Activated CD8-positive, alpha-beta T cell treated with anti-CD3 and anti-CD28 coated beads for 36 hours (primary cell): Measurements from ENCODE around the gene SLC22A31. TPM values are rescaled to one million over a fixed set of nuclear protein-coding genes. Genes with fewer than 3 reads are reported as not detected.
A peak's percentile ranks its signal among the peaks of the same experiment; 100 is the strongest.
"Not testable (repeated sequence)": the region's sequence is repeated elsewhere in the genome, so short reads cannot be mapped to it uniquely, and the experiment has no call there.

Source experiments
- ATAC-seq: fragments of 200-7000 bp; cut with Tn5 transposase; one replicate; pipeline ENCODE4 v1.10.0; 2021; ENCODE audit warnings: mild to moderate bottlenecking, moderate library complexity
- CTCF ChIA-PET: fragments of 350-600 bp; sonication (Branson Sonifier 250); formaldehyde crosslinking; loops from one replicate; lab custom pipeline; 2021; ENCODE audit warnings: antibody characterized with exemption; lab: Charles Lee
- POLR2A ChIA-PET: fragments of 350-600 bp; sonication (Branson Sonifier 250); formaldehyde crosslinking; loops from one replicate; lab custom pipeline; 2021; ENCODE audit warnings: antibody characterized with exemption; lab: Charles Lee
- DNase-seq: peaks from one replicate; pipeline ENCODE4 v3.0.0-alpha.2; 2020
- H3K27ac Mint-ChIP-seq: one replicate; pipeline ENCODE4 v1.8.0; 2021; ENCODE audit warnings: mild to moderate bottlenecking, mixed read lengths
- H3K27me3 Mint-ChIP-seq: one replicate; pipeline ENCODE4 v1.8.0; 2021; ENCODE audit warnings: mixed read lengths
- H3K36me3 Mint-ChIP-seq: one replicate; pipeline ENCODE4 v1.8.0; 2021; ENCODE audit warnings: low read depth, mixed read lengths
- H3K4me1 Mint-ChIP-seq: one replicate; pipeline ENCODE4 v1.8.0; 2021; ENCODE audit warnings: low read depth, mixed read lengths
- H3K4me3 Mint-ChIP-seq: one replicate; pipeline ENCODE4 v1.8.0; 2021; ENCODE audit warnings: mild to moderate bottlenecking, moderate library complexity, mixed read lengths
- H3K9me3 Mint-ChIP-seq: one replicate; pipeline ENCODE4 v1.8.0; 2021; ENCODE audit warnings: mixed read lengths
- CTCF ChIP-seq: fragments of 200-600 bp; IDR thresholded peaks from one replicate; pipeline ENCODE4 v1.8.0; 2022; ENCODE audit warnings: antibody characterized with exemption, mild to moderate bottlenecking
- intact Hi-C: fragments of 100-400 bp; cut with micrococcal nuclease; formaldehyde crosslinking; loops from one replicate; pipeline ENCODE4 v1.10.0; 2022
- total RNA-seq, 2 experiments: library from RNA; stranded (reverse); gene quantifications; one replicate each; pipeline ENCODE4 v1.2.3, GENCODE V29; 2021

The SLC22A31 gene
- total RNA-seq, 2 experiments from 2014 or later = 0.16 to 0.20 TPM

- Mint-ChIP-seq H3K27me3 (peaks cover under 1% of the 10 kb centered on the region), H3K27ac (no peak overlapping the region), H3K9me3 (no peaks in the 10 kb centered on the region), H3K4me3 (no peak overlapping the region), H3K4me1 (no peaks in the 10 kb centered on the region), H3K36me3 (no peaks in the 10 kb centered on the region)
- CTCF ChIA-PET = no interaction called here
- ATAC-seq (no peak), DNase-seq (no peak)
- POLR2A ChIA-PET = no interaction called here
- TF ChIP-seq CTCF = no peak
- intact Hi-C loops = no loop called here
These were observed 6.6 kb downstream of the SLC22A31 start for GRCh38 chr16:89193576-89194293.

- no peaks in the 10 kb centered on the region for H3K4me1 Mint-ChIP-seq
- POLR2A ChIA-PET = no interaction called here
- peak; percentile 82 for ATAC-seq
- no peak overlapping the region for H3K4me3 Mint-ChIP-seq
- H3K27me3 Mint-ChIP-seq = no peaks in the 10 kb centered on the region
- no peaks in the 10 kb centered on the region for H3K9me3 Mint-ChIP-seq
- intact Hi-C loops = no loop called here
- DNase-seq = peak; percentile 85
- no peak overlapping the region for H3K27ac Mint-ChIP-seq
- H3K36me3 Mint-ChIP-seq = no peaks in the 10 kb centered on the region
- CTCF ChIA-PET = no interaction called here
- TF ChIP-seq CTCF = no peak
These were observed 7.3 kb downstream of the SLC22A31 start for GRCh38 chr16:89192956-89193575.

- CTCF ChIA-PET = not testable (repeated sequence)
These were observed 8.0 kb downstream of the SLC22A31 start for GRCh38 chr16:89192186-89192955.

GRCh38 chr16:89191901-89192185 lies 8.5 kb downstream of the SLC22A31 start:
- Mint-ChIP-seq H3K4me3 (no peak overlapping the region), H3K4me1 (peaks cover 5% of the 10 kb centered on the region), H3K36me3 (no peaks in the 10 kb centered on the region), H3K27me3 (no peaks in the 10 kb centered on the region), H3K27ac (no peak overlapping the region), H3K9me3 (no peaks in the 10 kb centered on the region)
- intact Hi-C loops = no loop called here
- ChIA-PET POLR2A (no interaction called here), CTCF (no interaction called here)
- DNase-seq (no peak), ATAC-seq (no peak)
- no peak for TF ChIP-seq CTCF

More at GRCh38 chr16:89192186-89192955, 8.0 kb downstream of the SLC22A31 start:
- H3K27me3 Mint-ChIP-seq, H3K9me3 Mint-ChIP-seq, POLR2A ChIA-PET, H3K27ac Mint-ChIP-seq, intact Hi-C loops, H3K4me1 Mint-ChIP-seq, H3K4me3 Mint-ChIP-seq, H3K36me3 Mint-ChIP-seq: not testable (repeated sequence)
- DNase-seq (peak; percentile 94), ATAC-seq (peak; percentile 75)

GRCh38 chr16:89191033-89191900 lies 9.1 kb downstream of the SLC22A31 start:
- POLR2A ChIA-PET = no interaction called here
- Mint-ChIP-seq H3K4me1 (peaks cover 5% of the 10 kb centered on the region), H3K4me3 (no peak overlapping the region), H3K36me3 (no peaks in the 10 kb centered on the region), H3K27ac (no peak overlapping the region), H3K9me3 (no peaks in the 10 kb centered on the region), H3K27me3 (no peaks in the 10 kb centered on the region)
- intact Hi-C loops = no loop called here
- no peak for ATAC-seq
- DNase-seq = no peak
- CTCF ChIA-PET = no interaction called here
- TF ChIP-seq CTCF = no peak
